ENCODE measurements around the gene CDT1.

CDT1 gene

DNA sequence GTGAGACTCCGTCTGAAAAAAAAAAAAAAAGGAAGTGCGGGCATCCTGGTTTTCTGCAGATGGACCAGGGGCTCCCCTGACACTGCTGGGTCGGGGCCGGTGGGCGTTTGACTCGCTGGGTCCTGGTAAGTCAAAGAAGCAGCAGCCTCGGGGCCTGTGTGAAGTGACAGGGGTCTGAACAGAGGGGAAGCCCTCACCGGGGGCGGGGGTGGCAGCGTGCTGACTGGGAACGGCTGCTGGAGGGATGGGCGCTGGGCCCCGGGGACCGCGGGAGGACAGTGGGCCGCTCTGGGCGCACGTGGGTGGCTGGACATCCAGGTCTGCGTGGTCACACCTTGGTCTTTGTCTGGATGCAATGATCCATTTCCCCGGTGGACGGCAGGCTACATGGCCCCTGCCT, 45.0 kb downstream of the CDT1 start:
- Histone ChIP-seq H3K14ac (ENCODE audit: low read length in 2 of 2) (no peak overlapping the region), H3K79me1 (replicated peaks; ENCODE audit: low read length, poor library complexity, severe bottlenecking) (peaks cover 32% of the 10 kb centered on the region), H2BK15ac (ENCODE audit: low read depth, poor library complexity, severe bottlenecking) (no peak overlapping the region), H3K9ac (ENCODE audit: low read length) (no peak overlapping the region), H2AK5ac (ENCODE audit: low read length, severe bottlenecking) (no peak overlapping the region), H3K27me3 (ENCODE audit: control insufficient read depth in 1 of 2, insufficient read depth in 1 of 2, low read length in 2 of 2) (no peaks in the 10 kb centered on the region), H4K91ac (ENCODE audit: low read length) (peak overlapping the region; percentile 58), H3K36me3 (ENCODE audit: control insufficient read depth in 1 of 2, insufficient read depth in 2 of 2, low read depth in 1 of 2, low read length in 2 of 2) (peaks cover 18 to 50% of the 10 kb centered on the region in 2 experiments), H3K9me3 (ENCODE audit: control insufficient read depth, low read length) (no peaks in the 10 kb centered on the region), H2BK5ac (ENCODE audit: low read depth, low read length, poor library complexity, severe bottlenecking) (no peak overlapping the region), H3K4me3 (ENCODE audit: insufficient read depth in 1 of 2, low read depth in 1 of 2, low read length in 2 of 2) (peak overlapping the region in 1 of 2 experiments; percentile 11), H2AFZ (ENCODE audit: low read depth, low read length) (no peak overlapping the region), H3K27ac (ENCODE audit: low read length, poor library complexity, severe bottlenecking) (no peak overlapping the region), H3K4me1 (ENCODE audit: control insufficient read depth, insufficient read depth, low read depth, low read length) (peaks cover 4% of the 10 kb centered on the region), H2BK120ac (ENCODE audit: low read depth, low read length) (no peak overlapping the region), H3K4me2 (ENCODE audit: low read length, poor library complexity, severe bottlenecking) (no peak overlapping the region), H3K18ac (ENCODE audit: low read depth in 1 of 2, low read length in 2 of 2) (no peak overlapping the region), H2BK12ac (ENCODE audit: low read length in 2 of 2) (no peak overlapping the region), H3K23ac (ENCODE audit: low read length in 2 of 2) (no peak overlapping the region), H4K8ac (ENCODE audit: low read length) (no peak overlapping the region), H3K4ac (ENCODE audit: low read depth in 1 of 2, low read length in 2 of 2) (no peak overlapping the region)
- no peak for DNase-seq
- WGBS = 89% methylated on average over 21 of the region's 21 CpGs

DNA sequence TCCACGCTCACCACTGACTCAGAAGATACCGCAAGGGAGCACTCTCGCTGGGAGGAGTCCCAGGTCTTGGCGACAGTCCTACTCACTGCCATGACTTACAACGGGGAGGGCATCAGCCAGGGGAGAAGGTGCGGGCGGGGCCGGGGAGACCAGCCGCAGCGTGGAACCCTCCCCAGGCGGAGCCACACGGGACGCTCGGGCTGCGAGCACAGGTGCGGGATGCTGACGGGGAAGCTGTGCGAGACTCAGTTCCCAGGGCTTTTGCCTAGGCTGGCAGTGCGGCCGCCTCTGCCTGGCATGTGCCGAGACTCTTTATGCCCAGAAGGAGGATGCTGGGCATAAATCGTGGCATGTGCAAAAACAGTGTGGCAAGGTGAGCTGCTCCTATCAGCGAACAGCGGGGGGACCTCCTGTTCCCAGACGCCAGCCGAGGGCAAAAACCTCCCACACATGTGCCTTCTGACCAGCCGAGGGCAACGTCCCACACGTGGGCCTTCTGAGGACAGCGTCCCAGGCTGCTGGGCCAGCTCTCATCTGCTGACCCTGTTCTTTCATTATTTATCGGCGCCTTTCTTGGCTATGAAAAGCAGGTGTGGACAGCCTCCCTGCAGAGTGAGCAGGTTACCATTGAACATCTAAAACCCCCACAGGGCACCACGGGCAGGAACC, 47.1 kb downstream of the CDT1 start:
- no peak overlapping the region for H3K18ac ChIP-seq (ENCODE audit: low read depth in 1 of 2, low read length in 2 of 2)
- no peak overlapping the region for H2BK12ac ChIP-seq (ENCODE audit: low read length in 2 of 2)
- DNase-seq = no peak
- H3K4me2 ChIP-seq (ENCODE audit: low read length, poor library complexity, severe bottlenecking) = no peak overlapping the region
- H3K27me3 ChIP-seq (ENCODE audit: control insufficient read depth in 1 of 2, insufficient read depth in 1 of 2, low read length in 2 of 2) = no peaks in the 10 kb centered on the region
- H3K9ac ChIP-seq (ENCODE audit: low read length) = no peak overlapping the region
- 95% methylated on average over 33 of the region's 33 CpGs for WGBS
- H3K23ac ChIP-seq (ENCODE audit: low read length in 2 of 2) = no peak overlapping the region
- H3K36me3 ChIP-seq (ENCODE audit: control insufficient read depth in 1 of 2, insufficient read depth in 2 of 2, low read depth in 1 of 2, low read length in 2 of 2) = peaks cover 18 to 56% of the 10 kb centered on the region in 2 experiments
- H3K79me1 ChIP-seq (replicated peaks; ENCODE audit: low read length, poor library complexity, severe bottlenecking) = peaks cover 44% of the 10 kb centered on the region
- H3K4ac ChIP-seq (ENCODE audit: low read depth in 1 of 2, low read length in 2 of 2) = no peak overlapping the region
- no peak overlapping the region for H3K27ac ChIP-seq (ENCODE audit: low read length, poor library complexity, severe bottlenecking)
- no peak overlapping the region for H2BK5ac ChIP-seq (ENCODE audit: low read depth, low read length, poor library complexity, severe bottlenecking)
- no peaks in the 10 kb centered on the region for H3K9me3 ChIP-seq (ENCODE audit: control insufficient read depth, low read length)
- no peak overlapping the region for H2BK15ac ChIP-seq (ENCODE audit: low read depth, poor library complexity, severe bottlenecking)
- no peak overlapping the region for H3K14ac ChIP-seq (ENCODE audit: low read length in 2 of 2)
- H4K8ac ChIP-seq (ENCODE audit: low read length) = no peak overlapping the region
- H2AFZ ChIP-seq (ENCODE audit: low read depth, low read length) = no peak overlapping the region
- H4K91ac ChIP-seq (ENCODE audit: low read length) = no peak overlapping the region
- H3K4me1 ChIP-seq (ENCODE audit: control insufficient read depth, insufficient read depth, low read depth, low read length) = peaks cover 10% of the 10 kb centered on the region
- no peak overlapping the region for H2AK5ac ChIP-seq (ENCODE audit: low read length, severe bottlenecking)
- no peak overlapping the region for H3K4me3 ChIP-seq (ENCODE audit: insufficient read depth in 1 of 2, low read depth in 1 of 2, low read length in 2 of 2)
- no peak overlapping the region for H2BK120ac ChIP-seq (ENCODE audit: low read depth, low read length)

DNA sequence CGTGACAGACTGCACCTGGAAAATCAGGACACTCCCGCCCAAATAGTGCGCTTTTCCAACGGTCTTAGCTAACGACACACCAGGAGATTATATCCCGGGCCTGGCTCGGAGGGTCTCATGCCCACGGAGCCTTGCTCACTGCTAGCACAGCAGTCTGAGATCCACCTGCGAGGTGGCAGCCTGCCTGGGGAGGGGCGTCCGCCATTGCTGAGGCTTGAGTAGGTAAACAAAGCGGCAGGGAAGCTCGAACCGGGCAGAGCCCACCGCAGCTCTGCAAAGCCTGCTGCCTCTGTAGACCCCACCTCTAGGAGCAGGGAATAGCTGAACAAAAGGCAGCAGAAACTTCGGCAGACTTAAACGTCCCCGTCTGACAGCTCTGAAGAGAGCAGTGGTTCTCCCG, 48.0 kb downstream of the CDT1 start:
- H3K4me3 ChIP-seq (ENCODE audit: insufficient read depth in 1 of 2, low read depth in 1 of 2, low read length in 2 of 2) = no peak overlapping the region
- no peak overlapping the region for H2BK15ac ChIP-seq (ENCODE audit: low read depth, poor library complexity, severe bottlenecking)
- H2AFZ ChIP-seq (ENCODE audit: low read depth, low read length) = no peak overlapping the region
- H3K36me3 ChIP-seq (ENCODE audit: control insufficient read depth in 1 of 2, insufficient read depth in 2 of 2, low read depth in 1 of 2, low read length in 2 of 2) = peaks cover 18 to 60% of the 10 kb centered on the region in 2 experiments
- no peak overlapping the region for H2AK5ac ChIP-seq (ENCODE audit: low read length, severe bottlenecking)
- no peak for DNase-seq
- H3K79me1 ChIP-seq (replicated peaks; ENCODE audit: low read length, poor library complexity, severe bottlenecking) = peaks cover 50% of the 10 kb centered on the region
- H2BK5ac ChIP-seq (ENCODE audit: low read depth, low read length, poor library complexity, severe bottlenecking) = no peak overlapping the region
- no peak overlapping the region for H3K4ac ChIP-seq (ENCODE audit: low read depth in 1 of 2, low read length in 2 of 2)
- H3K14ac ChIP-seq (ENCODE audit: low read length in 2 of 2) = no peak overlapping the region
- peaks cover 17% of the 10 kb centered on the region for H3K4me1 ChIP-seq (ENCODE audit: control insufficient read depth, insufficient read depth, low read depth, low read length)
- no peak overlapping the region for H2BK120ac ChIP-seq (ENCODE audit: low read depth, low read length)
- no peak overlapping the region for H3K18ac ChIP-seq (ENCODE audit: low read depth in 1 of 2, low read length in 2 of 2)
- 94% methylated on average over 19 of the region's 19 CpGs for WGBS
- H3K4me2 ChIP-seq (ENCODE audit: low read length, poor library complexity, severe bottlenecking) = no peak overlapping the region
- H2BK12ac ChIP-seq (ENCODE audit: low read length in 2 of 2) = no peak overlapping the region
- H3K27me3 ChIP-seq (ENCODE audit: control insufficient read depth in 1 of 2, insufficient read depth in 1 of 2, low read length in 2 of 2) = no peaks in the 10 kb centered on the region
- no peak overlapping the region for H4K8ac ChIP-seq (ENCODE audit: low read length)
- H3K23ac ChIP-seq (ENCODE audit: low read length in 2 of 2) = no peak overlapping the region
- H4K91ac ChIP-seq (ENCODE audit: low read length) = no peak overlapping the region
- no peaks in the 10 kb centered on the region for H3K9me3 ChIP-seq (ENCODE audit: control insufficient read depth, low read length)
- no peak overlapping the region for H3K27ac ChIP-seq (ENCODE audit: low read length, poor library complexity, severe bottlenecking)
- H3K9ac ChIP-seq (ENCODE audit: low read length) = no peak overlapping the region

GRCh38 chr16:88853325-88853941, 49.8 kb downstream of the CDT1 start:
- no peak overlapping the region for H2BK120ac ChIP-seq (ENCODE audit: low read depth, low read length)
- H3K4me3 ChIP-seq (ENCODE audit: insufficient read depth in 1 of 2, low read depth in 1 of 2, low read length in 2 of 2) = no peak overlapping the region
- WGBS = 76% methylated on average over 17 of the region's 17 CpGs

More at GRCh38 chr16:88853325-88853941, 49.8 kb downstream of the CDT1 start:
- H3K23ac ChIP-seq (ENCODE audit: low read length in 2 of 2) = no peak overlapping the region
- no peaks in the 10 kb centered on the region for H3K27me3 ChIP-seq (ENCODE audit: control insufficient read depth in 1 of 2, insufficient read depth in 1 of 2, low read length in 2 of 2)
- H3K79me1 ChIP-seq (replicated peaks; ENCODE audit: low read length, poor library complexity, severe bottlenecking) = peaks cover 46% of the 10 kb centered on the region
- DNase-seq = peak; percentile 53
- no peak overlapping the region for H3K4ac ChIP-seq (ENCODE audit: low read depth in 1 of 2, low read length in 2 of 2)
- peaks cover 20% of the 10 kb centered on the region for H3K4me1 ChIP-seq (ENCODE audit: control insufficient read depth, insufficient read depth, low read depth, low read length)
- no peak overlapping the region for H2BK12ac ChIP-seq (ENCODE audit: low read length in 2 of 2)
- no peak overlapping the region for H4K91ac ChIP-seq (ENCODE audit: low read length)
- no peak overlapping the region for H3K18ac ChIP-seq (ENCODE audit: low read depth in 1 of 2, low read length in 2 of 2)
- H3K4me2 ChIP-seq (ENCODE audit: low read length, poor library complexity, severe bottlenecking) = no peak overlapping the region
- H3K27ac ChIP-seq (ENCODE audit: low read length, poor library complexity, severe bottlenecking) = no peak overlapping the region
- no peak overlapping the region for H2BK15ac ChIP-seq (ENCODE audit: low read depth, poor library complexity, severe bottlenecking)
- peak overlapping the region in 1 of 2 experiments; percentile 35 for H3K14ac ChIP-seq (ENCODE audit: low read length in 2 of 2)
- H3K9ac ChIP-seq (ENCODE audit: low read length) = no peak overlapping the region
- H3K36me3 ChIP-seq (ENCODE audit: control insufficient read depth in 1 of 2, insufficient read depth in 2 of 2, low read depth in 1 of 2, low read length in 2 of 2) = peaks cover 13 to 49% of the 10 kb centered on the region in 2 experiments
- no peak overlapping the region for H2BK5ac ChIP-seq (ENCODE audit: low read depth, low read length, poor library complexity, severe bottlenecking)
- H2AFZ ChIP-seq (ENCODE audit: low read depth, low read length) = no peak overlapping the region
- H4K8ac ChIP-seq (ENCODE audit: low read length) = no peak overlapping the region
- H2AK5ac ChIP-seq (ENCODE audit: low read length, severe bottlenecking) = no peak overlapping the region
- no peaks in the 10 kb centered on the region for H3K9me3 ChIP-seq (ENCODE audit: control insufficient read depth, low read length)

All from mesenchymal stem cell (in vitro differentiated cells and primary cell).